Neuronal stem cell (in vitro differentiated cells): ENCODE data around the gene C11orf42.

Experiments
- DNase-seq: peaks from one replicate; pipeline ENCODE4 v3.0.0-alpha.2; 2013; ENCODE audit warnings: low spot score
- H2AFZ ChIP-seq: one replicate; pipeline ENCODE4 v1.6.1; 2013; ENCODE audit warnings: mild to moderate bottlenecking, low read length, inconsistent platforms
- H2AK5ac ChIP-seq: 2 replicates; pipeline ENCODE4 v1.6.1; 2013; ENCODE audit warnings: low read depth, mild to moderate bottlenecking, inconsistent platforms, low read length, moderate library complexity, mixed read lengths
- H2BK120ac ChIP-seq: 2 replicates; pipeline ENCODE4 v1.6.1; 2013; ENCODE audit warnings: low read depth, mild to moderate bottlenecking, inconsistent platforms, low read length, moderate library complexity, mixed read lengths
- H2BK12ac ChIP-seq: one replicate; pipeline ENCODE4 v1.6.1; 2013; ENCODE audit warnings: low read length, inconsistent platforms
- H2BK15ac ChIP-seq: 2 replicates; pipeline ENCODE4 v1.6.1; 2013; ENCODE audit warnings: mild to moderate bottlenecking, low read length, inconsistent platforms, mixed read lengths
- H2BK5ac ChIP-seq: one replicate; pipeline ENCODE4 v1.6.1; 2013; ENCODE audit warnings: inconsistent platforms, mild to moderate bottlenecking, low read length, moderate library complexity
- H3K14ac ChIP-seq: one replicate; pipeline ENCODE4 v1.6.1; 2013; ENCODE audit warnings: low read length, inconsistent platforms
- H3K18ac ChIP-seq: 2 replicates; pipeline ENCODE4 v1.6.1; 2013; ENCODE audit warnings: low read length, inconsistent platforms
- H3K23ac ChIP-seq: 2 replicates; pipeline ENCODE4 v1.6.1; 2013; ENCODE audit warnings: low read depth, mild to moderate bottlenecking, mixed read lengths, low read length, inconsistent platforms; ENCODE audit not compliant: poor library complexity
- H3K27ac ChIP-seq: replicated peaks from 3 replicates; pipeline ENCODE4 v1.5.1; 2013; ENCODE audit warnings: low read length, inconsistent platforms
- H3K27me3 ChIP-seq, 3 experiments: 2 replicates each; pipeline ENCODE4 v1.6.1; 2013; ENCODE audit warnings: low read length in 3 of 3, mild to moderate bottlenecking in 2 of 3, inconsistent platforms in 1 of 3, low read depth in 1 of 3, mixed read lengths in 1 of 3, moderate library complexity in 1 of 3; ENCODE audit not compliant: control insufficient read depth in 3 of 3, insufficient read depth in 3 of 3
- H3K36me3 ChIP-seq, 2 donors: replicated peaks in 1 of 2; 2 replicates each; pipeline ENCODE4 v1.6.1; 2013; ENCODE audit warnings: low read length in 2 of 2; ENCODE audit not compliant: control insufficient read depth in 2 of 2, insufficient read depth in 2 of 2
- H3K4ac ChIP-seq: 2 replicates; pipeline ENCODE4 v1.6.1; 2013; ENCODE audit warnings: inconsistent platforms, mild to moderate bottlenecking, low read length, moderate library complexity
- H3K4me1 ChIP-seq, 2 donors: 1 replicate in 1 of 2; 2 replicates in 1 of 2; pipeline ENCODE4 v1.6.1; 2013; ENCODE audit warnings: low read length in 2 of 2, low read depth in 1 of 2; ENCODE audit not compliant: control insufficient read depth in 2 of 2, insufficient read depth in 1 of 2
- H3K4me2 ChIP-seq: one replicate; pipeline ENCODE4 v1.6.1; 2013; ENCODE audit warnings: mild to moderate bottlenecking, low read length, inconsistent platforms; ENCODE audit not compliant: insufficient read depth, poor library complexity, severe bottlenecking
- H3K4me3 ChIP-seq, 2 donors: 2 replicates each; pipeline ENCODE4 v1.5.1; 2013; ENCODE audit warnings: low read length in 2 of 2, mild to moderate bottlenecking in 2 of 2, inconsistent platforms in 1 of 2, moderate library complexity in 1 of 2
- H3K79me1 ChIP-seq: one replicate; pipeline ENCODE4 v1.6.1; 2013; ENCODE audit warnings: low read depth, mild to moderate bottlenecking, inconsistent platforms, low read length, moderate library complexity
- H3K9ac ChIP-seq: one replicate; pipeline ENCODE4 v1.6.1; 2013; ENCODE audit warnings: mild to moderate bottlenecking, low read depth, low read length, inconsistent platforms; ENCODE audit not compliant: poor library complexity
- H3K9me3 ChIP-seq, 2 donors: replicated peaks in 1 of 2; 2 replicates each; pipeline versions ENCODE3 to v1.6.1; 2013; ENCODE audit warnings: low read length in 2 of 2, mild to moderate bottlenecking in 2 of 2, inconsistent platforms in 1 of 2, low read depth in 1 of 2, mixed read lengths in 1 of 2, moderate library complexity in 1 of 2; ENCODE audit not compliant: control insufficient read depth in 2 of 2, insufficient read depth in 1 of 2
- H4K8ac ChIP-seq: one replicate; pipeline ENCODE4 v1.6.1; 2013; ENCODE audit warnings: low read depth, mild to moderate bottlenecking, inconsistent platforms, low read length, moderate library complexity
- H4K91ac ChIP-seq: one replicate; pipeline ENCODE4 v1.6.1; 2013; ENCODE audit warnings: low read length, low read depth, mild to moderate bottlenecking, inconsistent platforms; ENCODE audit not compliant: poor library complexity
- WGBS, 2 donors: extraction: QIAGEN DNeasy Blood & Tissue Kit; methylation state at CpG; one replicate each; pipeline ENCODE4 v1.1.7; 2013; ENCODE audit warnings: missing lambda C conversion rate in 2 of 2, mixed read lengths in 1 of 2; ENCODE audit not compliant: insufficient read length in 2 of 2, insufficient replicate concordance in 1 of 2; ENCODE audit errors: extremely low coverage in 2 of 2; 5-methylcytosine and 5-hydroxymethylcytosine counted together

The C11orf42 gene

GRCh38 chr11:6199174-6199810 lies 6.1 kb upstream of the C11orf42 start, which contains the start of gene OR52W1:
Gene OR52W1 (plus strand): TSS chr11:6199224. CDS start chr11:6199224, 0 bp downstream.
- no peak within 1 kb of the TSS for H2AFZ ChIP-seq
- H3K4me3 ChIP-seq, result peak within 1 kb of the TSS in 1 of 2 donors; percentile 56
- no peak within 1 kb of the TSS for H2BK15ac ChIP-seq
- no peak for DNase-seq
- peak within 1 kb of the TSS; percentile 37 for H2BK120ac ChIP-seq
- peak within 1 kb of the TSS; percentile 76 for H2BK12ac ChIP-seq
- no peak within 1 kb of the TSS for H3K9ac ChIP-seq
- no peak within 1 kb of the TSS for H3K4me2 ChIP-seq
- peak within 1 kb of the TSS; percentile 9 for H2AK5ac ChIP-seq
- H3K27me3 ChIP-seq, result peaks cover 0 to 5% (median 0%) of the 10 kb centered on the region in 3 experiments
- no peak within 1 kb of the TSS for H4K8ac ChIP-seq
- H2BK5ac ChIP-seq, result peak within 1 kb of the TSS; percentile 29
- no peaks in the 10 kb centered on the region for H3K9me3 ChIP-seq
- H4K91ac ChIP-seq, result no peak within 1 kb of the TSS
- no peak within 1 kb of the TSS for H3K18ac ChIP-seq
- no peak within 1 kb of the TSS for H3K4ac ChIP-seq
- peaks cover 0 to 6% of the 10 kb centered on the region in 2 donors for H3K36me3 ChIP-seq
- no peaks in the 10 kb centered on the region for H3K79me1 ChIP-seq
- WGBS, 2 donors, result no CpG with 5 or more reads among the region's 5 CpGs
- H3K4me1 ChIP-seq, result no peaks in the 10 kb centered on the region
- H3K27ac ChIP-seq, result no peak within 1 kb of the TSS
- peak within 1 kb of the TSS; percentile 21 for H3K14ac ChIP-seq
- peak within 1 kb of the TSS; percentile 52 for H3K23ac ChIP-seq

GRCh38 chr11:6200975-6201374 lies 4.4 kb upstream of the C11orf42 start:
- H3K9ac ChIP-seq, result no peak overlapping the region
- H3K4me1 ChIP-seq, result no peaks in the 10 kb centered on the region
- H3K9me3 ChIP-seq, result no peaks in the 10 kb centered on the region
- H3K18ac ChIP-seq, result no peak overlapping the region
- H3K4ac ChIP-seq, result no peak overlapping the region
- DNase-seq, result no peak
- H4K8ac ChIP-seq, result no peak overlapping the region
- H2AFZ ChIP-seq, result no peak overlapping the region
- H3K4me2 ChIP-seq, result no peak overlapping the region
- no peak overlapping the region for H3K4me3 ChIP-seq
- no peak overlapping the region for H4K91ac ChIP-seq
- H3K27me3 ChIP-seq, result peaks cover 0 to 3% (median 0%) of the 10 kb centered on the region in 3 experiments
- H2BK5ac ChIP-seq, result no peak overlapping the region
- no peaks in the 10 kb centered on the region for H3K79me1 ChIP-seq
- H2BK12ac ChIP-seq, result no peak overlapping the region
- no peak overlapping the region for H2BK15ac ChIP-seq
- WGBS, 2 donors, result no CpG with 5 or more reads among the region's 4 CpGs
- H3K27ac ChIP-seq, result no peak overlapping the region
- H3K14ac ChIP-seq, result no peak overlapping the region
- no peak overlapping the region for H2BK120ac ChIP-seq
- no peak overlapping the region for H2AK5ac ChIP-seq
- H3K23ac ChIP-seq, result no peak overlapping the region
- peaks cover 0 to 19% of the 10 kb centered on the region in 2 donors for H3K36me3 ChIP-seq

- Histone ChIP-seq H2BK120ac (no peak overlapping the region), H4K91ac (no peak overlapping the region), H3K4me3 (no peak overlapping the region), H3K4ac (no peak overlapping the region), H2BK5ac (no peak overlapping the region), H4K8ac (no peak overlapping the region), H3K79me1 (no peaks in the 10 kb centered on the region), H3K4me2 (no peak overlapping the region), H3K18ac (no peak overlapping the region), H2AK5ac (no peak overlapping the region), H3K14ac (no peak overlapping the region), H3K23ac (no peak overlapping the region), H3K36me3 (peaks cover 0 to 22% of the 10 kb centered on the region in 2 donors), H2BK15ac (no peak overlapping the region), H3K9me3 (no peaks in the 10 kb centered on the region), H2BK12ac (no peak overlapping the region), H3K27ac (no peak overlapping the region), H3K4me1 (no peaks in the 10 kb centered on the region), H3K9ac (no peak overlapping the region), H3K27me3 (no peaks in the 10 kb centered on the region), H2AFZ (no peak overlapping the region)
- DNase-seq, result no peak
- WGBS, 2 donors, result no CpG with 5 or more reads among the region's 2 CpGs
Measured at GRCh38 chr11:6201481-6201880, 3.9 kb upstream of the C11orf42 start.

- H3K4me2 ChIP-seq, result no peak overlapping the region
- no peak overlapping the region for H3K14ac ChIP-seq
- H3K4me1 ChIP-seq, result no peaks in the 10 kb centered on the region
- H3K4me3 ChIP-seq, result no peak overlapping the region
- H2AFZ ChIP-seq, result no peak overlapping the region
- H2BK12ac ChIP-seq, result no peak overlapping the region
- DNase-seq, result no peak
- H3K4ac ChIP-seq, result no peak overlapping the region
- H3K9me3 ChIP-seq, result no peaks in the 10 kb centered on the region
- no peak overlapping the region for H2BK5ac ChIP-seq
- no peaks in the 10 kb centered on the region for H3K27me3 ChIP-seq
- WGBS, 2 donors, result no CpG with 5 or more reads among the region's 1 CpG
- no peak overlapping the region for H3K27ac ChIP-seq
- H3K36me3 ChIP-seq, result peaks cover 0 to 27% of the 10 kb centered on the region in 2 donors
- no peak overlapping the region for H3K23ac ChIP-seq
- no peak overlapping the region for H2BK120ac ChIP-seq
- no peak overlapping the region for H2BK15ac ChIP-seq
- no peaks in the 10 kb centered on the region for H3K79me1 ChIP-seq
- H4K8ac ChIP-seq, result no peak overlapping the region
- no peak overlapping the region for H3K9ac ChIP-seq
- no peak overlapping the region for H2AK5ac ChIP-seq
- H3K18ac ChIP-seq, result no peak overlapping the region
- no peak overlapping the region for H4K91ac ChIP-seq
Measured at GRCh38 chr11:6202041-6202440, 3.3 kb upstream of the C11orf42 start.
